HG02852 (cell line): Measurements from ENCODE around the gene TRAF4.
"Not testable (repeated sequence)": the region's sequence is repeated elsewhere in the genome, so short reads cannot be mapped to it uniquely, and the experiment has no call there.

Experiments used
- ATAC-seq: cut with Tn5 transposase; IDR thresholded peaks from one replicate; pipeline ENCODE4 v1.9.1; 2021; ENCODE audit warnings: mild to moderate bottlenecking, moderate library complexity; ENCODE audit not compliant: unreplicated experiment

Gene TRAF4

GRCh38 chr17:28712705-28713415 lies 31.0 kb upstream of the TRAF4 start:
- ATAC-seq, result no peak

- no peak for ATAC-seq
These were observed 29.5 kb upstream of the TRAF4 start for GRCh38 chr17:28714281-28714680.

GRCh38 chr17:28715217-28715616 lies 28.6 kb upstream of the TRAF4 start:
- ATAC-seq, result no peak

DNA sequence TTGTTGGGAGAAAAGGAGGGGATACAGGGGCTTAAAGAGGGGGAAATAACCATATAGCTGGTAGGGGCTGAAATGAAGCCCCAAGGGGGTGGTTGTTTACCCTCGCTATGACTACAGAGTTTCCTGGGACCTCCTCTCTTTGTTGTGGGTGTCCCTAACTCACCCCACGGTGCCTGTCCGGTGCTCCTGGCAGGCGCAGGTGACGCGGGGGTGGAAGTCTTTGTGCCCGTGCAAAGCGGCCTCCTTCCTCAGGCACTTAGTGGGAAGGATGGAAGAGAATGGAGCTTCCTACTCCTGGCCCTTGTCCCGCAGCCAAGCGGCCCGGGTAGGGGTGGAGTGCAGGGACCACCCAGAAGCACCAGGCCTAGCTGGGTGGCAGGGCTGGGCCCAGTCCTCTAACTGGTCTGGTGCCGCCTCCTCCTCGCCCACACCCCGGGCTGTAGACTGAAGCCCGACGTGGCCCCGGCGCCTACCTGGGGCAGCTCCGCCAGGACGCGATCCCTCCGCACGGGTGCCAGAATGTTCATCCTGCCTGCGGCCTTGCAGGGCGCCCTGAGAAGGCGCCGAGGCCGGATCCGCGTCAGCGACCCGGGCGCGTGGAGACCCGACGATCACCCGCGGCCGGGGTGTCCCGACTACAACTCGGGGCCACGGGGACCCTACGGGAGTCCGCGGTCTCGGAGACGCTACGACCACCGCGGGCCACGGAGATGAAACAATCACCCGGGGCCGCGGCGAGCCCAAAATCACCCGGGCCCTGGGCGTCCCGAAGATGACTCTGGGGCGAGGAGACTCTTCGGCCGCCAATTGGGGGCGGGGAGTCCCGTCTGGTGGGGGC lies 26.9 kb upstream of the TRAF4 start:
- no peak for ATAC-seq

- ATAC-seq, result no peak
These were observed 26.1 kb upstream of the TRAF4 start, which contains the start of gene RAB34 for GRCh38 chr17:28717578-28718332. RAB34 (minus strand) TSS chr17:28717868; CDS start chr17:28717266, 602 bp downstream.

GRCh38 chr17:28718333-28719020 lies 25.3 kb upstream of the TRAF4 start:
- ATAC-seq, result no peak

DNA sequence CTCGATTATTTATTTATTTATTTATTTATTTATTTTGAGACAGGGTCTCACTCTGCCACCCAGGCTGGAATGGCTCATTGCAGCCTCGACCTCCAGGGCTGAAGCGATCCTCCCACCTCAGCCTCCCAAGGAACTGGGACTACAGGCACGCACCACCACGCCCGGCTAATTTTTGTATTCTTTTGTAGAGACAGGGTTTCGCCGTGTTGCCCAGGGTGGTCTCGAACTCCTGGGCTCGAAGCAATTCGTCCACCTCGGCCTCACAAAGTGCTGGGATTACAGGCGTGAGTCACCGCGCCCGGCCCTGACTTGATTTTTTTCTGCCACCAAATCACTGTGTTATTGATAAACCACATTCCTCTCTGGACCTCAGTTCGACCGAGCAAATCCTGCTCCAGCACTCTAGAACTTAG lies 24.8 kb upstream of the TRAF4 start:
- ATAC-seq, result no peak

DNA sequence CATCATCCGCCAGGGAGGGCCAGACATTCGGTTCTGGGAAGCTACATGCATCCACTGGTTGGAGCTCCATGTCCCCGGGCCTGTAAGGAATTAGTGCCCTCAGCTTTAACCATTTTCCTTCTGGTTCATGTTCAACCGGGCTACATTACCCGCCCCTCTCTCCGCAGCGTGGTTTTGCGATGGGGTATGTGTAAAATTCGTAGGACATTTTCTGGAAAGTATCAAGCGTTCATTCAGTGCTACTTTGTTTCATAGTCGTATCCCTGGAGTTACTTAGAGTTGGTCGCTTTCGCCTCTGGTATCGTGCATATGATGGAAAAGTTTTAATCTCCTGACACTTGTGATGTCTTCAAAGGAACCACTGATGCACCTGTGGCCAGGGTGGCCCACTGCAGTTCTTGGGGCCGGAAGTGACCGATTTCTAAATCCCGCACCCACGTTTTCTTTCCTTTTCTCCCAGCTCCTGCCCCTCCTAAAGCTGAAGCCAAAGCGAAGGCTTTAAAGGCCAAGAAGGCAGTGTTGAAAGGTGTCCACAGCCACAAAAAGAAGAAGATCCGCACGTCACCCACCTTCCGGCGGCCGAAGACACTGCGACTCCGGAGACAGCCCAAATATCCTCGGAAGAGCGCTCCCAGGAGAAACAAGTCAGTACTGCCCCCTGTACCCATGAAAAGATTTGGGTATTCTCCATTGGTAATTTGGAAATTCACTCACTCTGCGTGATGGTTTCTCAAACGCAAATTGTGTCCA lies 23.4 kb upstream of the TRAF4 start:
- ATAC-seq, result no peak

GRCh38 chr17:28720997-28721329 lies 22.8 kb upstream of the TRAF4 start:
- not testable (repeated sequence) for ATAC-seq

DNA sequence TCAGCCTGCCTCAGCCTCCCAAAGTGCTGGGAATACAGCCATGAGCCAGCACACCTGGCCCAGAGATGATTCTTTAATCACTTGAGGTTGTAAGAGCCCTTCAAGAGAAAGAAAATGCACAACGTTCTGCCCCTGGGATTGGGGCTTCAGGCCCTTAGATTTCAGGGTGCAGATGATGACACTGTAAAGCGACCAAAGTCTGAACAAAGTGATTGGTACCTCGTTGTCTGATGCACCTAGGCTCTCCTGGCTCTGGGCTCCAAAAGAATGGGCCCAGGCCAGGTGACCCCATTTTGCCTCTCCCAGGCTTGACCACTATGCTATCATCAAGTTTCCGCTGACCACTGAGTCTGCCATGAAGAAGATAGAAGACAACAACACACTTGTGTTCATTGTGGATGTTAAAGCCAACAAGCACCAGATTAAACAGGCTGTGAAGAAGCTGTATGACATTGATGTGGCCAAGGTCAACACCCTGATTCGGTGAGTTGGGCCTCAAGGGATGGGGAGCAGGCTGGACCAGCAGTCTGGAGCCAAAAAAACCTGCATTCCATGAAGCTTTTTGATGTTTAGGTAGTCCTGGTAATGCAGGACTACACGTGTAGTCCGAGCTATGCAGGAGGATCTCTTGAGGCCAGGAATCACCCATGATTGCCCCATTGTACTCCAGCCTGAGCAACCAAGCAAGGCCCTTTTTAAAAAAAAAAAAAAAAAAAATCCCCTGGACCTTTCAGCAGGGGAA lies 21.2 kb upstream of the TRAF4 start:
- no peak for ATAC-seq

DNA sequence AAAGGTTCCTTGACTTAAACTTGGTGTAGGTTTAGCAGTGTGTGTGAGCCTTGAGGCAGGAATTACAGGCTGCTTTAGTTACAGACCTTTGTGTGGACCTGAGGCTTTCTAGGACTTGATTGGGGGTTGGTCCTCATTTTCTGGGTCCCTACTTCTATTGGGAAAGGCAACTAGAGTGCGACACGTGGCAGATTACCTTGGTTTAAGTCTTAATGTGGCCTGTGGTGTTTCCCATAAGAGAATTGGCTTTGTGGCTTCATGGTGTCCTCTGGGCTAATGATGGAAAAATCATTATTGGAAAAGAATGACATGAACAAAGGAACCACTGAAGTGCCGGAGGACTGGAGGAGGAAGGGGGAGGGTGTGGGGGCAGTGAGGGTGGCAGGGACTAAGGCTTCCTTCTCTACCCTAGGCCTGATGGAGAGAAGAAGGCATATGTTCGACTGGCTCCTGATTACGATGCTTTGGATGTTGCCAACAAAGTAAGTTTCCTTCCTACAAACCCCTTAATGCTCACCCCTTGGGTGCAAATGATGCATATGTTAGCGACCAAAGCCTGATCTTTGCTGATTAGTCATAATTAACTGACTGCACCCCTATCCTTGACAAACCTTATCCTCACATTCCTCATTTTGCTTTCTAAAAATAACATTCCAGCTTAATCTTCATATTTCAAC lies 20.5 kb upstream of the TRAF4 start:
- ATAC-seq, result no peak

- not testable (repeated sequence) for ATAC-seq
These were observed 19.8 kb upstream of the TRAF4 start for GRCh38 chr17:28723836-28724499.

GRCh38 chr17:28724500-28725165 lies 19.2 kb upstream of the TRAF4 start:
- ATAC-seq, result no peak

- no peak for ATAC-seq
These were observed 18.6 kb upstream of the TRAF4 start for GRCh38 chr17:28725166-28725659.

DNA sequence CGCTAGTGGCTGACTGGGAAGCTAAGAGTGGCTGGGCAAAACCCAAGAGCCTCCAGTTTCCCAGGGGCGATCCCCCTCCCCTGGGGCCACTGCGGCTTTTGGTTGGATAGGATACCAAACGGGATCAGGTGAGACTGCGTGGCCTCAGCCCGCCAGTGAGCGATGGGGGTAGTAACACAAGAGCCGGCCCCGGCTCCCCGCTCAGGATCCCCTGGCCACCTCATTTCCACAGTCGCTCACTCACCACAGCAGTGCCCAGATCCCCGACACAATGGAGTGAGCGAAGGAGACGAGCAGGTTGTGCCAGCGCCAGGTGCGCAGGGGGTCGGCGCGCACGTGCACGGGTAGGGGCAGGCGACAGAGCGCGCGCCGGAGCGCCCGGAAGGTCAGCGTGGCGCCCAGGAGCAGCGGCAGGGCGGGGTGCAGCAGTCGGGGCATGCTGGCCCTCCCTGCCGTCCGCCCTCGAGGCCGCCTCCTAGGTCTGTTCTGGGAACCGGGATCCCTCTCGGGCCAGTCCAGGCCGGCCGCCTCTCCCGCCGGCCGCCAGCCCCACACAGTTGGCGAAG lies 18.1 kb upstream of the TRAF4 start:
- ATAC-seq, result no peak

DNA sequence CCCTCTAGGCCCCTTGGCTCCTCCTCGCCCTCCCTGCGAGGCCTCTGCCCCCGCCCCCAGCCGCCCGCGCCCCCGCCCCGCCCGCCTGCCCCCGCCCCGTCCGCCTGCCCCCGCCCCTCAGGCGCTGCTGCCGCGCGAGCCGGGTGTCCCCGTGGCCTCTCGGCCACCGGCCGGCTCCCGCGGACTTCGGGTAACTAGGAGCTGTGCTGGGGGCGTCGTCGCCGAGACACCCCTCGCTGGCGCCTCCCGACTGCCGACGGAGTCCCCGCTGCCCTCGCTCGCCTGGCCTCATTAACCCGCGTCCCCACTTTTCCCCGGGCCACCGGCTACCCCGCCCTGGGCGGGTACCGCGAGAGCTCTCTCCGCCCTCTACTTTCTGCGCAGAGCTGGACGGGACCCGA lies 17.6 kb upstream of the TRAF4 start, which contains the start of gene TLCD1:
Gene TLCD1 (minus strand): TSS at position 8 of the 401 bp plus-strand sequence. CDS start 136 bp downstream, outside the sequence.
- no peak for ATAC-seq
